Activated CD4-positive, alpha-beta T cell treated with anti-CD3 and anti-CD28 coated beads for 4 hours (primary cell): Measurements from ENCODE around the gene ADGRG1.
A peak's percentile ranks its signal among the peaks of the same experiment; 100 is the strongest.
"Not testable (repeated sequence)": the region's sequence is repeated elsewhere in the genome, so short reads cannot be mapped to it uniquely, and the experiment has no call there.

Experiments
- DNase-seq, 2 donors: peaks; one replicate each; pipeline ENCODE4 v3.0.0-alpha.2; 2020

ADGRG1 gene

DNA sequence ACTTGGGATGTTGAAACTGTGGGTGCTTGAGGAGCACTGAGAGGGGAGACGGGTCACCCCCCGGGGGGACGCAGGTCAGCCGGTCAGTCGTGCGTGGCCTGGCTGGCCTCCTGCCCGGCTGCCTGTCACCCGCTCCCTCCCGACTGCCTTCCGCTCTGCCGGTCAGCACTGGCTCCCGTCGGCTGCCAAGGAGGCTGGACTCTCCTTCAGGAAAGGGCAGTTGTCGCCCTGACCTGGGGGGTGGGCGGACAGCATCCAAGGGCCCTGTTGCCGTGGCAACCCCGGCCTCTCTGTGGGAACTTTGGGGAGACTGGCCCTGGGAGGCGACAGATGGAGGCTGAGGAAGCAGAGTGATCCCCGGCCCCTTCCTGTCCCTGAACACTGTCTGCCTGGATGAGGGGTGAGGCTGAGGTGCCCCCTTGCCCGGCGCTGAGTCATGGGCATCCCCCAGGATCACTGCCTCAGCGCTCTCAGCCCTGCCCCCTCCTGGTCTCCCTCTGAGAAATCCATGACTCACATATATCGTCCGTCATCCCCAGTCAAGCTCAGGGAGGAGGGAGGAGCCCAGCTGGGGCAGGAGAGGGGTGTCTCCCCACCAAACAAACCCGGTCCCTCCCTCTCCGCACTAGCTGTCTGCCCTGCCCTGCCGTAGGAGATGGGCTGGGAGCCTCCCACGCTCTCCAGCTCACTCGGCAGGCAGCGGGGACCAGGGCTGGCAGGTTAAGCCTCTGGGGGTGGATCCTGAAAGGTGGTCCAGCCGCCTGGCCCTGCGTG lies at the start of gene ADGRG1:
Gene ADGRG1, plus strand, starts transcription at position 623 of the 774 bp plus-strand sequence. CDS start 21,658 bp downstream, outside the sequence.
- DNase-seq = peak; percentile 23 to 28

DNA sequence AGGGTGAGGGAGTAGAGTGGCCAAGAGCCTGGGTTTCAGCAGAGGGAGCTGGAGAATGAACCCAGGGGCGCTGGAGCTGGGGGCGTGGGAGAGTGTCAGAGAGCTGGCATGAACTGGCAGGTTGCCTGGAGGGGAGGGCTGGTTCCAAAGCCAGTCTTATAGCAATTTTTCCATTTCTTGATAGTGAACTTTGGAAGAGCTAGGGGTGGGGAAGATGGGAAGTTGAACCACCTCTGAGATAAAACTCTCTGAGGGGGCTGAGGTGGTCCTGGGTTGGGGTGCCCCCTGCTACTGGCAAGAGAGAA lies 49.1 kb upstream of the ADGRG1 start:
- DNase-seq = no peak

DNA sequence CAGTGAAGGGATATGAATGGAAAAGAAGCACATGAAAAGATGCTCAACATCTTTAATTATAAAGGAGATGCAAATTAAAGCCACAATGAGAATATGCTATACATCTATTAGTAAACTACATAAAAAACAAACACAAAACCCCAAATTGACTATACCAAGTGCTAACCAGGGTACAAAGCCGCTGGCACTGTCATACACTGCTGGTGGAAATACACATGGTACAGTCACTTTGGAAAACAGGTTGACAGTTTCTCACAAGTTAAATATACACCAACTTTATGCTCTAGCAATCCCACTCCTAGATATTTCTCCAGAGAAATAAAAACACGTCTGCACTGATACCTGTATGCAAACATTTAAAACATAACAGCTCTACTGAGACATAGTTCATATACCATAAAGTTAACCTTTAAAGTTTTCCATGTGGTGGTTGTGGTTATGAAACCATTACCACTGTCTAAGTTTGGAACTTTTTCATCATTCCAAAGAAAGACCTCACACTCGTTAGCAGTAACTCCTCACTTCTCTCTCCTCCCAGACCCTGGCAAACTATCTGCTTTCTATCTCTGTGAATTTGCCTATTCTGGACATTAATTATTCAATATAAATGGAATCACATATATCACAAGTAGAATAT lies 43.3 kb upstream of the ADGRG1 start:
- no peak for DNase-seq

DNA sequence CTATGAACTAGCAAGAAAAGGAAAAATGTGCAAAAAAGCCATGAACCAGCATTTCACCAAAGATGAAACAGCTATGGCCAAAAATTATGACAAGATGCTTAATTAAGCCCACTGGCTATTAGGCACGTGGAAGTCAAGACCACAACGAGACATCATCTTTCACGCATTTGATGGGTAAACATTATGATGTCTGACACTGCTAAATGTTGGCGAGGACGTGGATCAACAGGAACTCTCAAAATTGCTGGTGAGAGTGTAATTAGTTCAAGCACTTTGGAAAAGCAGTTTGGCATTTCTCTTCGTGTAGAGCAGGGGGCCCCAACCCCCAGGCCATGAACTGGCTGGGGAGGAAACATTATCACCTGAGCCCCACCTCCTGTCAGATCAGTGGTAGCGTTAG lies 39.6 kb upstream of the ADGRG1 start:
- DNase-seq = no peak

DNA sequence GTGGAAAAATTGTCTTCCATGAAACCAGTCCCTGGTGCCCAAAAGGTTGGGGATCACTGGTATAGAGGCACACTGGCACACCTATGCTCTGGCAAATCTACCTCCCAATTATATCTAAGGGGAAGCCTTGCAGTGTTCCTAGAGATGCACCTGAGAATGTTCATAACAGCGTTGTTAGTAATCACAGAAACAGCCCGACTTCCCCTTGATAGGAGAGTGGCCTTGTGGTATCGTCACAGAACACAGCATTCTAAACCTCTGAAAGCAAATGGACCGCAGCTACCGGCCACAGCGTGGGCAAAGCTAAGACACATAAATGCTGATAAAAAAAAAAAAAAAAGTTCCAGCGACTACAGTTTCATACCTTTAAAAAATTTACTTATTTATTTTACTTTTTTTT lies 39.1 kb upstream of the ADGRG1 start:
- DNase-seq = no peak

DNA sequence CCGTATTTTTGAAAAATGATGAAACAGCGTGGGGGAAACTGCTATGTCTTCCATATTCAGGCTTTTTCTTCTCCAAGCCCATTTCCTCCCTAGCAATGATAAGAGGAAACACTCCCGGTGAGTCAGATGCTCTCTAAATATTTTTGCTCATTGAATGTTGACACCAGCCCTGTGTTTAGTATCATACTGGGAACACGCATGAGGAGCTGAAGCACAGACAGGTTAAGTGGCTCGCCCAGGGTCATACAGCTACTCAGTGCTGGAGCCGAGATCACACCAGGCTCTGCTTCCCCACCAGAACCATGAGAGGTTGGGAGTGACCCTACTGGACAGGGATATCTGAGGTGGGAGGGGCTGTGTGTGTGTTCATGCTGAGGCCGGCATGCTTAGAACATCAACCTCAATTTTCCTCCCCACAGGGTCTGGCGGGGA lies 37.8 kb upstream of the ADGRG1 start:
- no peak for DNase-seq

DNA sequence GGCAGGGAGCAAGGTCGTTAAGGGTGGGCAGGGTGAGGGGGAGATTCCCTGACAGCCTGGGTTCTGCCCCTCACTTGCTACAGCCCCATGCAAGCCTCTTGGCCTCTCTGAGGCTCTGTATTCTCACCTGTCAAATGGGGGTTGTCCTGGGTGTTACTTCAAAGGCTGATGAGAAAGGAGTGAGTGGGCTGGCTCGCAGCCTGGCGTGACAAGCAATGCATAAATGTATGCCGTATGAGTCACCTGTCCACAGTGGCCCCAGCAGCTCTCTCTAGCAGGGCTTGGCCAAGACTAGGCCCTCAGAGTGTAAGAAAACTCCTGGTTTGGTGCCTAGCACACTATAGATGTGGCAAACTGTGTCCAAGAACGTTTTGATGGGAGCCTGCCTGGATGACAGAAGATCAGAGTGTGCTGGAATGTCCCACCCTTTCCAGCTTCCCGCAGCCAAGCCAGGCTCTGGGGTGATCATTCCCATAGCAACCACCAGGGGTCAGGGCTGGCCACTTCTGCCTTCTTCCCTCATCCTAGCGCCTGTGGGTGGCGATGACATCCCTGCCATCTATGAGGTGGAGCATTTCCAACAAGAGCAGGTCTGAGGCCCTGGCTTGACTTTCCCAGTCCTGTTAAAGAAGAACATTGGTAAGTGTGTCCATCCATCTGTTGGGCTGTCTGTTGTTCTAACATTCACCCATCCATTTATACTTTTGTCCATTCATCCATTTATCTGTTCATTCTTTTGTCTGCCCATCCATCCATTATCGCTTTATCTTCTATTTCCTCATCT lies 37.2 kb upstream of the ADGRG1 start:
- DNase-seq = peak; percentile 47 to 60

DNA sequence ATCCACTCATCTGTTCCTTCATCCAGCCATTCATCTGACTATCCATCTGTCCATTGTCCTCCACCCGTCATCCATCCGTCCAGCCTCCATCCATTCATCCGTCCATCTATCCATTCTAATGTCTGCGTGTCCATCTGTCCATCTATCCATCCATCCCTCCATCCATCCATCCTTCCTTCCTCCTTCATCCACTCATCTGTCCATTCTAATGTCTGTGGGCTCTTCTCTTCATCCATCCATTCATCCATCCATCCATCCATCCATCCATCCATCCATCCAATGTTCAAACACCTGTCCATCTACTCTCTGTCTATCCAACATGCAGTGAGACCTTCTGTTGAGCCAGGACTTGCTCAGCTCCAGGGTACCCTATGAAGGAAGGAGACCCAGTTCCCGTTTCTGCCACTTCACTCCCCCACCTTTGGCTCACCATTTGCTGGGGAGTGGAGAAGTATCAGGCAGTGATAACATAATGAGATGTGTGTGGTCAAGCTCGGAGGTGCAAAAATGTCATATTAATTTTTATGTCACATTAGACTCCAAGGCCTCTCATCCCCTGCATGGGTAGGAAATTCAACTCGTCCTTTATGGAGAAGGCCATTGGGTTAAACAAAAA lies 36.5 kb upstream of the ADGRG1 start:
- no peak for DNase-seq

DNA sequence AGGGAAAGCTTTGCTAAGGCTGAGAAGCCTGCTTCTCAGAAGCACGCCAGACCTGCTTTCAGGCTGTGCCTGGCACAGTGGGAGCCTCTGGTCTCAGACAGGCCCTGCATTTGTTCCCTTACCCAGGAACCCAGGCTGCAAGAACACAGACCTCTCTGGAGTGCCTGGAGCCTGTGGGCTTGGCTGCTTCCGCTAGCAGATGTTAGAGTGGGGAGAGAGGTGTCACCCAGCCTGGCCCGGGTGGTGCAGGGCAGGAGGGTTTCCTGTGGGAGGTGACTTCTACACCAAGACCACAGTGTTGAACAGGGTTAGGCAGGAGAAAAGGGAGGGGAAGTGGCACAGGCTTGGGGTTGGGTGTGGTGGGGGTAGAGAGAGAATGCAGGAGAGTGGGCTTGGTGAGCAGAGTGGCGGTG lies 35.8 kb upstream of the ADGRG1 start:
- DNase-seq = peak; percentile 29 to 45

DNA sequence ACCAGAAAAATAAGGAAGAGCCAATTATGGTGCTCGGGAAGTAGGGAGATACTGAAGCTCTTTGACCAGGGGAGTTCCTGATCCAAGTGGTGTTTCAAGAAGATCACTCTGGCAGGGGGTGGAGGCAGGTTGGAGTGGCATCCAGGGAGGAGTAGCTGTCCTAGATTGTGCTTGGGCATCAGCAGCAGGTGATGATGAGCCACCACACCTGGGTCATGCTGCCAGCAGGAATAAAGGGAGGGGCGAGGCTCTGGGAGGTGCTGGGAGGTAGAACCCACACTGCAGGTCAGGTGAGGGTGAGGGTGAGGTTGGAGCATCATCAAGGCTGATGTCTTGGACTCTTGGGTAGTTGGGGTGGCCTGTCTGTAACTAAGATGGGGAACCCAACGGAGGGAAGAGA lies 35.4 kb upstream of the ADGRG1 start:
- DNase-seq = no peak

DNA sequence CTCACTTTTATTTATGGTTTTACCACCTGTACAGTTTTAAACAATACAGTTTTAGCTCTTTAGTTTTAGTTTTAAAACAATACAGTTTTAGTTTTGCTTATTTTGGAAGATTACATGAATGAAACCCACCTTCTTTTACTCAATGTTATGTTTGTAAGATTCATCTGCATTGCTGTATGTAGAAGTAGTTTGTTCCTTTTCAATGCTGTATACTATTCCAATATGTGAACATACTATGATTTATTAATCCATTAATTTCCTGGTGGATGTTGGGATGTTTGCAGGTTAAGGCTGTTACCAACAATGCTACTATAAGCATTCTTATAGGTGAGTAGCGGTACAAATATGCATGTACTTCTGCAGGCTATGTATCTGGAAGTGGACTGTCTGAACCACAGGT lies 34.4 kb upstream of the ADGRG1 start:
- DNase-seq = no peak

DNA sequence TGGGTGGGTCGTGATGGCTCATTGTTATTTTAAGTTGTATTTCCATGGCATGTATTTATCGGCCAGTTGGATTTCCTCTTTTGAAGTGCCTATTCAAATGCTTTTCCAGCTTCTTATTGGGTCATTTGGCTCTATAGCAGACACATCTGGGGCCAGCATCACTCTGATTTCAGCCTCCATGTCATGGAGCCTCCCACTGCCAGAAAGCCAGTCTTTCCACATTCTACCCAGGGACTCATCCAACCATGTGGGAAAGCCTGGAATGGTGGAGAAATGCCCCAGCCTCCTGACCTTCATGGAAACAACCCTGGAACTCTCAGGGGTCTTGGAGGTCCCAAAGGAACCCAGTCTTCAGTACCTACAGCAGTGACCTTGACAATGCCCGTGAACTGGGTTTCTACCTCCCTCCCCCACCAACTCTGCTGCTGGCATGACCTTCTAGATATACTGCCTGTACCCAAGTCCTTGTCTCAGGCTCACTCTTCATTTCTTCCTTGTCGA lies 33.8 kb upstream of the ADGRG1 start:
- DNase-seq = no peak

DNA sequence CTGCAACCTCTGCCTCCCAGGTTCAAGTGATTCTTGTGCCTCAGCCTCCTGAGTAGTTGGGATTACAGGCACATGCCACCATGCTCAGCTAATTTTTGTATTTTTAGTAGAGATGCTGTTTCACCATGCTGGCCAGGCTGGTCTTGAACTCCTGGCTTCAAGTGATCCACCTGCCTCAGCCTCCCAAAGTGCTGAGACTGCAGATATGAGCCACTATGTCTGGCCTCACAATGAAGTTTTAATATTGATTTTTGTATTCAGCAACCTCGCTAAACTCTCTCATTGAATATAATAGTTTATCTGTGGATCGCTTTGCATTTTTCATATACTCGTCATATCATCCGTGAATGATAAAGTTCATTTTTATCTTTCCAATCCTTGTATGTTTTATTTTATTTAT lies 32.2 kb upstream of the ADGRG1 start:
- DNase-seq = not testable (repeated sequence)

DNA sequence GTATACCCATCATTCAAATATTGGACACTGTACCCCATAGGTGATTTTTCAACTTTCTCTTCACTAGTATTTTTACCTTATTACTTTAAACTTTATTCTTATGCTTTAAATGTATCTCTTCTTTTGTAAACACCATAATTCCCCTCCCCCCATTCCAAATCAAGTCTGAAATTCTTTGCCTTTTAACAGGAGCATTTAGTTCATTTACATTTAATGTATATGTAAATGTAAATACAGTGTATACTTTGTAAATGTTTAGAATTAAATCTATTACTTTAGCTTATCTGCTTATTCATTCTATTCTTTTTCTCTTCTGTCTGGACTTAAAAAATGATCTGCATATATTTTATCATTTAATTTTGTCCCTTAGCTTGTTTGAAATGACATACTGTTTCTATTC lies 30.0 kb upstream of the ADGRG1 start:
- no peak for DNase-seq

DNA sequence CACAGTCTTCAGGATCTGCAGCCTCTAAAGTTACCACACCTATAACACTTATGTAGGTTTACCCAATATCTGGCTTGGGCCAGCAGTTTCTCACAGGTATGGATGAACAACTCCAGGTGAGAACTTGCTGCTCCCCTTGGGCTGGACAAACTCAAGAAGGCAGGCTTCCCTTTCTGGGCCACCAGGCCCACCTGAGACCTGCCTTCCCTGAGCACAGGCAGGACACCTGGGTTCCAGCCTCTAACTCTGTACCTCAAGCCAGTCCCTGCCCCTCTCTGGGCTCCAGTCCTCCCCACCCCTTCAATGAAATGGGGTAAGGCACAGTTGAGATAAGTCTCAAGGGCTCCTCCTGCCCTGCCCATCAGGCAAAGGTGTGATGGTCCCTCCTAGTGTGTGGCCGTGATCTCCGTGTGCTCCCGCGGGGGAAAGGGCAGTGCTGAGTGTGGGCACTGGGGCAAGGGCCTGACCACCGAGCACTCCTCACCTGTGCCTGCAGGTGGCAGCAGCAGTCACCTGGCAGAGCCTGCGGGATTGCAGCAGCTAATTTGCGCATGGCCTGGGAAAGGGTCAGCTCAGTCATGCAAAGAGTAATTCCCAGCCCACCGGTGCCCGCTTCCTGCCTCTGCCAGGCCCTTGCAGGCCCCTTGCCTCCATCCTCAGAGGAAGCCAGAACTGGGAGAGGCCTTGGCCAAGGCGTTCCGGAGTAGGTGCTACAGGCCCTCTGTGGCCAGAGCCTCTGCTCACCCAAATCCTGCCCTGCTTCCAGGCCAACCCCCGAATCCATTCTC lies 28.2 kb upstream of the ADGRG1 start:
- peak in 1 of 2 donors; percentile 24 for DNase-seq

DNA sequence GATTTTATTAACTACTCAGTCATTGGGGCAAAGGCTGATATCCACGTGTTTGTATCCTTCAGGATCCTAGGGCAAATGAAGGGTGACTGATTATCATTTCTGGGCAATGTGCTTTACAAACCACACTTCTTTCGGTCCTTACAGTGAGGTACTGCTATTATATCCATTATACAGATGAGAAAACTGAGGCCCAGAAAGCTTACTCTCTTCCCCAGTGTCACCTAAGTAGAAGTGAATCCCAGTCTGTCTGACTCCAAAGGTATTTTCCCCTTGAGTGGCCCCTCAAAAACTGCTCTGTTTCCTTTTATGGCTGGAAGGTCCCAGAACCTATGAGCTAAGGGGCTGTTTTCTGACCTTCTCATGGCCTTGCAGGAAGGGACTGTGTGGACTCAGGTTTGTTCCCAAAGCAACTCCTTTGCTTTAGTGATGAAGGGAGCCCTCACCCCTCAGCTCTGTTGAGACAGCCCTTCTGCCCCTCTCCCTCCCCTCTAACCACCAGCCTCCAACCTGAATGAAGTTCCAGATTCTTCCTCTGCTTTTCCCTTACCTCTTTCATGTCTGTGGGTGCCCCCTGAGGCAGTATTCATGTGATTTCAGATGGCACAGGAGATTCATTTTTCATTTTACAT lies 27.4 kb upstream of the ADGRG1 start:
- no peak for DNase-seq

DNA sequence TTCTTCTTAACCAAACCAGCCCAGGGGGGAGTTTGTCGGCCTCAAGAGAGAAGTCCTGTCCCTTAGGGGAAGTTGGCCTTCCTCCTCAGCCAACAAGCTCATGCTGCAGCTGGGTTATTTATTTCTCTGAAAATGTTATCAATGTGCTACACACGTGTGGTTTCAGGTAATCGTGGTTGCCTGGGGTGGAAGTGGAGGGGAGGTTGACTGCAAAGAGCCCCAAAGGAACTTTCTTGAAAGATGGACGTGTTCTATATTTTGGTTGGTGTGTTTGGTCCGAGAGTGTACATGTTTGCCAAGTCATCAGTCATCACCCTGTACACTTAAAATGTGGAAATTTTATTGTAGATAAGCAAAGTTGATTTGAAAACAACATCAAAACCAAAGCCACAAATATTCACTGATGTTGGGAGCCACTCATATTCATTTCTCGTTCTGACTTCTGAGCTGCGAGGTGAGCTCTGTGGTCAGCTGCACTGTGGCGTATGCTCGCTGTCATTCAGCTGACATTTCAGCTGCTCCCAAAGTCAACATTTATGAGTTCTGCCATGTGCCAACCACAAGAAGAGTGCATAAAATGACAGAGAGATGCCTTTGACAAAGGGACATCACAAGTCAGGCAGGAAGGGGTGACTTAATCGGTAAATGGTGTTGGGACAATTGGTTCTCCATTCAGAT lies 26.5 kb upstream of the ADGRG1 start:
- DNase-seq = no peak

DNA sequence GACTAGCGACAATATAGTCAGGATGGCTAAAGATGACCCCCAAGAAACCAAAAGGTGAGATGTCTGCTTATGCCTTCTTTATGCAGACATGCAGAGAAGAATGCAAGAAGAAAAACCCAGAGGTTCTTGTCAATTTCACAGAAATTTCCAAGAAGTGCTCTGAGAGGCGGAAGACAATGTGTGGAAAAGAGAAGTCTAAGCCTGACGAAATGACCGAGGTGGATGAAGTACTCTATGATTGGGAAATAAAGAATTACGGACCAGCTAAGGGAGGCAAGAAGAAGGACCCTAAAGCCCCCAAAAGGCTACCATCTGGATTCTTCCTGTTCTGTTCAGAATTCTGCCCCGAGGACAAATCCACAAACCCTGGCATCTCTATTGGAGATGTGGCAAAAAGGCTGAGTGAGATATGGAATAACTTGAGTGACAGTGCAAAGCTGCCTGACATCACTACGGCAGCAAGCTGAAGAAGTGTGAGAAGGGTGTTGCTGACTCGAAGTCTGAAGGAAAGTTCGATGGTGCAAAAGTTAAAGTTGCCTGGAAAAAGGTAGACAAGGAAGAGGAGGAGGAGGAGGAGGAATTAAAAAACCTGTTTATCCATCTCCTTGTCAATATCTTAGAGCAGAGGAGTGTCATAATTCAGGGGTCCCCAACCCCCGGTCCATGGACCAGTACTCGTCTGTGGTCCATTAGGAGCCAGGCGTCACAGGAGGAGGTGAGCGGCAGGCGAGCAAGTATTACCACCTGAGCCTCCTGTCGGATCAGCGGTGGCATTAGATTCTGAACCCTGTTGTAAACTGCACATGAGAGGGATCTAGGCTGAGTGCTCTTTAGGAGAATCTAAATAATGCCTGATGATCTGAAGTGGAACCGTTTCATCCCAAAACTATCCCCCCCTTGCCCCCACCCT lies 25.1 kb upstream of the ADGRG1 start:
- no peak for DNase-seq

DNA sequence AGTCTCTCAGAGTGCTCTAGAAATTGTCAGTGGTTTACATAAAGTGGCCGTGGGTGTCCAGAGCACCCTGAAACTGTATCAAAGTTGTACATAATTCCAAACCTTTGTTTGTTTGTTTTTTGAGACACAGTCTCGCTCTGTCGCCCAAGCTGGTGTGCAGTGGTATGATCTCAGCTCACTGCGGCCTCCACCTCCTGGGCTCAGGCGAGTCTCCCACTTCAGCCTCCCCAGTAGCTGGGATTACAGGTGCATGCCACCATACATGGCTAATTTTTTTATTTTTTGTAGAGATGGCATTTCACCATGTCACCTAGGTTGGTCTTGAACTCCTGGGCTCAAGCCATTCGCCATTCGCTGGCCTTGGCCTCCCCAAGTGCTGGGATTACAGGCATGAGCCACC lies 24.3 kb upstream of the ADGRG1 start:
- DNase-seq = no peak

DNA sequence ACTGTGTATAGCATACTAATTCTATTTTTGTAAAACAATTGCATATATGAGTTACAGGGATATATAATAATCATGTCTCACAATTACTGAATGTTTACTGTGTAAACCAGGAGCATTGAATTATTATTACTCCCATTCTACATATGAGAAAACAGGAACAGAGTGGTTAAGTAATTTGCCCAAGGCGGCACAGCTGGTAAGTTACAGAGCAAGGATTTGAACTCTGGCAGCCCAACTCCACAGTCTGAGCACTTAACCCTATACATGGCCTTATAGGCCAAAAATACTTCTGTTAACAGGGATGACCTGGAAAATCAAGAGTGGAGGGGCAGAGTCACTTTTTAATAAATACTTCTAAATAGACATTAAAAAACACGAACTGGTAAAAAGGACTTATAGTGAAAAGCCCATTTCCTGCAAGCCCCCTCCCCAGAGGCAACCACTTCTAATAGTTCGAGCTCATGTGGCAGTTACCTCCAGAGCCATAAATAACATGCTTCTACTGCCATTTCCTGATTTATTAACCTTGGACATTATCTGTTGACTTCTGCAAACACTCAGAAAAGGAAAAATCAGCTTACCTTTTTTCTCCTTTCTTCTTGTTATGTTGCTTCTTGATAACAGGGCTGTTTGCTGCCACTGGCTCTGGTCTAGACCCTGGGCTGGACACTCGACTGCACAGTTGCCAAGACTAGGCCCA lies 22.1 kb upstream of the ADGRG1 start:
- DNase-seq = no peak
